ENCODE measurements around the gene LLCFC1. TPM values are rescaled to one million over a fixed set of nuclear protein-coding genes. Genes with fewer than 3 reads are reported as not detected.

LLCFC1 gene
- total RNA-seq, 1 donor: not detected

- no peak for TF ChIP-seq CTCF (IDR thresholded peaks at IDR 0.05; ENCODE audit: insufficient read depth, low read length)
Observed at GRCh38 chr7:142930126-142930730, 9.1 kb upstream of the LLCFC1 start.

GRCh38 chr7:142932386-142933091 lies 6.7 kb upstream of the LLCFC1 start:
- no peak for DNase-seq (ENCODE audit: low read depth)
- H3K4me3 ChIP-seq (ENCODE audit: low read depth, low read length): no peak overlapping the region
- TF ChIP-seq CTCF (IDR thresholded peaks at IDR 0.05; ENCODE audit: insufficient read depth, low read length): no peak

More at GRCh38 chr7:142930126-142930730, 9.1 kb upstream of the LLCFC1 start:
- H3K4me3 ChIP-seq (ENCODE audit: low read depth, low read length): no peak overlapping the region
- DNase-seq (ENCODE audit: low read depth): no peak

- TF ChIP-seq CTCF (IDR thresholded peaks at IDR 0.05; ENCODE audit: insufficient read depth, low read length): no peak
- no peak for DNase-seq (ENCODE audit: low read depth)
- H3K4me3 ChIP-seq (ENCODE audit: low read depth, low read length): no peak overlapping the region
Observed at GRCh38 chr7:142933092-142933475, 6.2 kb upstream of the LLCFC1 start.

- no peak for DNase-seq (ENCODE audit: low read depth)
- TF ChIP-seq CTCF (IDR thresholded peaks at IDR 0.05; ENCODE audit: insufficient read depth, low read length): no peak
- H3K4me3 ChIP-seq (ENCODE audit: low read depth, low read length): no peak within 1 kb of the TSS
Observed at GRCh38 chr7:142933624-142934023, 5.7 kb upstream of the LLCFC1 start, which contains the start of gene TRPV5. Gene TRPV5, minus strand, starts transcription at chr7:142933746. Its CDS starts 287 bp downstream, at chr7:142933459.

- TF ChIP-seq CTCF (IDR thresholded peaks at IDR 0.05; ENCODE audit: insufficient read depth, low read length): no peak
- no peak overlapping the region for H3K4me3 ChIP-seq (ENCODE audit: low read depth, low read length)
- no peak for DNase-seq (ENCODE audit: low read depth)
Observed at GRCh38 chr7:142934056-142934455, 5.2 kb upstream of the LLCFC1 start.

- TF ChIP-seq CTCF (IDR thresholded peaks at IDR 0.05; ENCODE audit: insufficient read depth, low read length): no peak
- DNase-seq (ENCODE audit: low read depth): no peak
- no peak overlapping the region for H3K4me3 ChIP-seq (ENCODE audit: low read depth, low read length)
Observed at GRCh38 chr7:142935941-142936565, 3.2 kb upstream of the LLCFC1 start.
